ENCODE measurements around the gene CRYBA4. TPM values are rescaled to one million over a fixed set of nuclear protein-coding genes. Genes with fewer than 3 reads are reported as not detected.

Gene CRYBA4
- total and polyA plus RNA-seq, 9 donors = not detected

GRCh38 chr22:26660356-26660755, 38.6 kb downstream of the CRYBA4 start:
- Histone ChIP-seq H3K4me1 (ENCODE audit: control insufficient read depth, insufficient read depth, low read length) (peaks cover 19% of the 10 kb centered on the region), H3K27me3 (ENCODE audit: control insufficient read depth, insufficient read depth, low read length) (peaks cover 67% of the 10 kb centered on the region), H3K4me3 (ENCODE audit: low read length) (no peak overlapping the region), H3K27ac (ENCODE audit: low read length) (no peak overlapping the region), H3K9me3 (replicated peaks; ENCODE audit: control insufficient read depth, low read depth, low read length) (no peaks in the 10 kb centered on the region), H3K36me3 (ENCODE audit: control insufficient read depth, insufficient read depth, low read length) (no peaks in the 10 kb centered on the region)
- WGBS (ENCODE audit: insufficient coverage) = 100% methylated on average over 1 of the region's 6 CpGs
- no peak for DNase-seq

- Histone ChIP-seq H3K27me3 (ENCODE audit: control insufficient read depth, insufficient read depth, low read length) (peaks cover 65% of the 10 kb centered on the region), H3K9me3 (replicated peaks; ENCODE audit: control insufficient read depth, low read depth, low read length) (no peaks in the 10 kb centered on the region), H3K4me1 (ENCODE audit: control insufficient read depth, insufficient read depth, low read length) (peaks cover 20% of the 10 kb centered on the region), H3K4me3 (ENCODE audit: low read length) (no peak overlapping the region), H3K27ac (ENCODE audit: low read length) (no peak overlapping the region), H3K36me3 (ENCODE audit: control insufficient read depth, insufficient read depth, low read length) (no peaks in the 10 kb centered on the region)
- 85% methylated on average over 2 of the region's 7 CpGs for WGBS (ENCODE audit: insufficient coverage)
- DNase-seq = no peak
Observed at GRCh38 chr22:26660961-26661578, 39.3 kb downstream of the CRYBA4 start.

- Histone ChIP-seq H3K36me3 (ENCODE audit: control insufficient read depth, insufficient read depth, low read length) (no peaks in the 10 kb centered on the region), H3K4me1 (ENCODE audit: control insufficient read depth, insufficient read depth, low read length) (peaks cover 17% of the 10 kb centered on the region), H3K4me3 (ENCODE audit: low read length) (no peak overlapping the region), H3K9me3 (replicated peaks; ENCODE audit: control insufficient read depth, low read depth, low read length) (no peaks in the 10 kb centered on the region), H3K27me3 (ENCODE audit: control insufficient read depth, insufficient read depth, low read length) (peaks cover 58% of the 10 kb centered on the region), H3K27ac (ENCODE audit: low read length) (no peak overlapping the region)
- WGBS (ENCODE audit: insufficient coverage) = 80% methylated on average over 1 of the region's 2 CpGs
- no peak for DNase-seq
Observed at GRCh38 chr22:26662160-26662559, 40.4 kb downstream of the CRYBA4 start.

GRCh38 chr22:26663374-26663923, 41.7 kb downstream of the CRYBA4 start:
- no peak for DNase-seq
- H3K36me3 ChIP-seq (ENCODE audit: control insufficient read depth, insufficient read depth, low read length) = no peaks in the 10 kb centered on the region
- peaks cover 45% of the 10 kb centered on the region for H3K27me3 ChIP-seq (ENCODE audit: control insufficient read depth, insufficient read depth, low read length)
- 41% methylated on average over 3 of the region's 9 CpGs for WGBS (ENCODE audit: insufficient coverage)
- peaks cover 7% of the 10 kb centered on the region for H3K4me1 ChIP-seq (ENCODE audit: control insufficient read depth, insufficient read depth, low read length)
- no peaks in the 10 kb centered on the region for H3K9me3 ChIP-seq (replicated peaks; ENCODE audit: control insufficient read depth, low read depth, low read length)
- H3K27ac ChIP-seq (ENCODE audit: low read length) = no peak overlapping the region
- no peak overlapping the region for H3K4me3 ChIP-seq (ENCODE audit: low read length)

GRCh38 chr22:26665813-26666231, 44.1 kb downstream of the CRYBA4 start:
- Histone ChIP-seq H3K9me3 (replicated peaks; ENCODE audit: control insufficient read depth, low read depth, low read length) (no peaks in the 10 kb centered on the region), H3K4me1 (ENCODE audit: control insufficient read depth, insufficient read depth, low read length) (peaks cover 2% of the 10 kb centered on the region), H3K27me3 (ENCODE audit: control insufficient read depth, insufficient read depth, low read length) (peaks cover 26% of the 10 kb centered on the region), H3K27ac (ENCODE audit: low read length) (no peak overlapping the region), H3K4me3 (ENCODE audit: low read length) (no peak overlapping the region), H3K36me3 (ENCODE audit: control insufficient read depth, insufficient read depth, low read length) (no peaks in the 10 kb centered on the region)
- peak; percentile 68 for DNase-seq
- 30% methylated on average over 2 of the region's 4 CpGs for WGBS (ENCODE audit: insufficient coverage)

- H3K4me1 ChIP-seq (ENCODE audit: control insufficient read depth, insufficient read depth, low read length) = peaks cover 5% of the 10 kb centered on the region
- H3K4me3 ChIP-seq (ENCODE audit: low read length) = no peak overlapping the region
- H3K27me3 ChIP-seq (ENCODE audit: control insufficient read depth, insufficient read depth, low read length) = peaks cover 15% of the 10 kb centered on the region
- no peaks in the 10 kb centered on the region for H3K9me3 ChIP-seq (replicated peaks; ENCODE audit: control insufficient read depth, low read depth, low read length)
- WGBS (ENCODE audit: insufficient coverage) = 83% methylated on average over 7 of the region's 13 CpGs
- H3K27ac ChIP-seq (ENCODE audit: low read length) = no peak overlapping the region
- DNase-seq = no peak
- H3K36me3 ChIP-seq (ENCODE audit: control insufficient read depth, insufficient read depth, low read length) = no peaks in the 10 kb centered on the region
Observed at GRCh38 chr22:26667140-26667539, 45.4 kb downstream of the CRYBA4 start.

- Histone ChIP-seq H3K4me1 (ENCODE audit: control insufficient read depth, insufficient read depth, low read length) (peaks cover 17% of the 10 kb centered on the region), H3K9me3 (replicated peaks; ENCODE audit: control insufficient read depth, low read depth, low read length) (peaks cover 2% of the 10 kb centered on the region), H3K27ac (ENCODE audit: low read length) (no peak overlapping the region), H3K27me3 (ENCODE audit: control insufficient read depth, insufficient read depth, low read length) (peaks cover 11% of the 10 kb centered on the region), H3K36me3 (ENCODE audit: control insufficient read depth, insufficient read depth, low read length) (no peaks in the 10 kb centered on the region), H3K4me3 (ENCODE audit: low read length) (no peak overlapping the region)
- WGBS (ENCODE audit: insufficient coverage) = 40% methylated on average over 1 of the region's 2 CpGs
- DNase-seq = no peak
Observed at GRCh38 chr22:26669060-26669481, 47.3 kb downstream of the CRYBA4 start.

- Histone ChIP-seq H3K4me3 (ENCODE audit: low read length) (no peak overlapping the region), H3K4me1 (ENCODE audit: control insufficient read depth, insufficient read depth, low read length) (peaks cover 25% of the 10 kb centered on the region), H3K27me3 (ENCODE audit: control insufficient read depth, insufficient read depth, low read length) (peaks cover 7% of the 10 kb centered on the region), H3K36me3 (ENCODE audit: control insufficient read depth, insufficient read depth, low read length) (no peaks in the 10 kb centered on the region), H3K27ac (ENCODE audit: low read length) (no peak overlapping the region), H3K9me3 (replicated peaks; ENCODE audit: control insufficient read depth, low read depth, low read length) (peaks cover 2% of the 10 kb centered on the region)
- 85% methylated on average over 2 of the region's 4 CpGs for WGBS (ENCODE audit: insufficient coverage)
- DNase-seq = no peak
Observed at GRCh38 chr22:26670459-26670858, 48.7 kb downstream of the CRYBA4 start.

GRCh38 chr22:26671317-26672059, 49.7 kb downstream of the CRYBA4 start:
- peak overlapping the region; percentile 100 for H3K27ac ChIP-seq (ENCODE audit: low read length)
- WGBS (ENCODE audit: insufficient coverage) = 78% methylated on average over 10 of the region's 15 CpGs
- H3K36me3 ChIP-seq (ENCODE audit: control insufficient read depth, insufficient read depth, low read length) = no peaks in the 10 kb centered on the region
- H3K9me3 ChIP-seq (replicated peaks; ENCODE audit: control insufficient read depth, low read depth, low read length) = peaks cover 2% of the 10 kb centered on the region
- H3K4me3 ChIP-seq (ENCODE audit: low read length) = no peak overlapping the region
- H3K4me1 ChIP-seq (ENCODE audit: control insufficient read depth, insufficient read depth, low read length) = peaks cover 24% of the 10 kb centered on the region
- DNase-seq = no peak
- H3K27me3 ChIP-seq (ENCODE audit: control insufficient read depth, insufficient read depth, low read length) = peaks cover 3% of the 10 kb centered on the region

- WGBS (ENCODE audit: insufficient coverage) = 88% methylated on average over 8 of the region's 8 CpGs
- DNase-seq = no peak
Observed at GRCh38 chr22:26672060-26672471, 50.3 kb downstream of the CRYBA4 start.

More at GRCh38 chr22:26672060-26672471, 50.3 kb downstream of the CRYBA4 start:
- H3K4me3 ChIP-seq (ENCODE audit: low read length) = peak overlapping the region; percentile 83
- peaks cover 24% of the 10 kb centered on the region for H3K4me1 ChIP-seq (ENCODE audit: control insufficient read depth, insufficient read depth, low read length)
- H3K27me3 ChIP-seq (ENCODE audit: control insufficient read depth, insufficient read depth, low read length) = no peaks in the 10 kb centered on the region
- H3K9me3 ChIP-seq (replicated peaks; ENCODE audit: control insufficient read depth, low read depth, low read length) = peaks cover 2% of the 10 kb centered on the region
- H3K27ac ChIP-seq (ENCODE audit: low read length) = peak overlapping the region; percentile 100
- H3K36me3 ChIP-seq (ENCODE audit: control insufficient read depth, insufficient read depth, low read length) = no peaks in the 10 kb centered on the region
